Smooth muscle cell (in vitro differentiated cells): ENCODE measurements around the gene GABRB3. TPM values are rescaled to one million over a fixed set of nuclear protein-coding genes. Genes with fewer than 3 reads are reported as not detected.

Experiments used
- DNase-seq: peaks from one replicate; lab custom pipeline; 2025; ENCODE audit not compliant: unreplicated experiment; lab: John Stamatoyannopoulos, UW
- H2AFZ ChIP-seq: fragments of 200-600 bp; sonication (generic); 2 replicates; pipeline ENCODE4 v1.6.0; 2016; ENCODE audit warnings: antibody characterized with exemption, low read depth, mild to moderate bottlenecking
- H3F3A ChIP-seq: fragments of 200-600 bp; sonication (generic); 2 replicates; pipeline ENCODE4 v1.6.0; 2017; ENCODE audit warnings: antibody characterized with exemption, low read depth
- H3K27ac ChIP-seq: fragments of 200-600 bp; sonication (generic); 2 replicates; pipeline ENCODE4 v1.5.1; 2016; ENCODE audit warnings: low read depth, mild to moderate bottlenecking
- H3K27me3 ChIP-seq: fragments of 200-600 bp; sonication (generic); 2 replicates; pipeline ENCODE4 v1.6.1; 2016; ENCODE audit warnings: low read depth, mild to moderate bottlenecking
- H3K36me3 ChIP-seq: fragments of 200-600 bp; sonication (generic); 2 replicates; pipeline ENCODE4 v1.5.1; 2016; ENCODE audit warnings: low read depth
- H3K4me1 ChIP-seq: fragments of 200-600 bp; sonication (generic); 2 replicates; pipeline ENCODE4 v1.5.1; 2016; ENCODE audit warnings: low read depth
- H3K4me2 ChIP-seq: fragments of 200-600 bp; sonication (generic); 2 replicates; pipeline ENCODE4 v1.6.0; 2016; ENCODE audit warnings: mild to moderate bottlenecking
- H3K4me3 ChIP-seq: fragments of 200-600 bp; sonication (generic); 2 replicates; pipeline ENCODE4 v1.5.1; 2016; ENCODE audit warnings: mild to moderate bottlenecking
- H3K79me2 ChIP-seq: fragments of 200-600 bp; sonication (generic); 2 replicates; pipeline ENCODE4 v1.6.0; 2016; ENCODE audit warnings: low read depth, mild to moderate bottlenecking
- H3K9ac ChIP-seq: fragments of 200-600 bp; sonication (generic); 2 replicates; pipeline ENCODE4 v1.6.0; 2016; ENCODE audit warnings: low read depth
- H3K9me3 ChIP-seq: fragments of 200-600 bp; sonication (generic); replicated peaks from 2 replicates; pipeline ENCODE4 v1.5.1; 2016; ENCODE audit warnings: low read depth
- H4K20me1 ChIP-seq: fragments of 200-600 bp; sonication (generic); 2 replicates; pipeline ENCODE4 v1.6.0; 2016; ENCODE audit warnings: low read depth
- WGBS: methylation state at CpG from one replicate; pipeline ENCODE4 v1.1.7; 2016; ENCODE audit warnings: low lambda C conversion rate; 5-methylcytosine and 5-hydroxymethylcytosine counted together
- polyA plus RNA-seq: library from polyadenylated mRNA; unstranded; fragments of >200 nt; fragmentation: Nextera tagmentation; extraction: Ambion mirVana; gene quantifications from 2 replicates; pipeline ENCODE4 v1.2.1, GENCODE V29; 2016
- total RNA-seq: library from RNA; depleted of rRNA; stranded (reverse); fragments of >200 nt; gene quantifications from 2 replicates; pipeline ENCODE4 v1.2.3, GENCODE V29; 2014
- TF ChIP-seq, protein P1 (sequence below): fragments of 200-600 bp; sonication (generic); IDR thresholded peaks from 2 replicates; pipeline ENCODE4 v1.5.1; 2017; ENCODE audit warnings: borderline replicate concordance, mild to moderate bottlenecking, antibody characterized with exemption; ENCODE audit not compliant: insufficient read depth, poor library complexity, severe bottlenecking

GABRB3 gene
- total and polyA plus RNA-seq, 2 experiments from 2014 or later, result 0.57 to 4.9 TPM

DNA sequence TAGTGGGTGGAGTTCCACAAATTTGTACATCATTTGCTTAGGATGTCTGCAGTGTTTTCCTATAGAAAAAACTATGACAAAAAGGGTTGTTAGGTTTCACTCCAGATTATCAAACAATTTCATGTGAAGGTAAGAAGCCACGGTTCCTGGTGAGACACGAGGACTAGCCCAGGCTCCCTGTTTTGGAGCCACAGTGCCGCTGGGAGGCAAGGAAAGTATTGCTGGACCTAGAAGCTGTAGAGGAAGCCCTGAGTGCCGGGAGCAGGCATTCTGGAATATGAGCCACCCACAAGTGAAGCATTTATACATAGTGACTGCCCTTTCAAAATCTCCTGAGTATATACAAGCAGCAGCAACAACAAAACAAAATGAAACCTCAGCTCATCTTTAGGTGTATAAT, 142.0 kb downstream of the GABRB3 start:
- TF ChIP-seq, protein P1, sequence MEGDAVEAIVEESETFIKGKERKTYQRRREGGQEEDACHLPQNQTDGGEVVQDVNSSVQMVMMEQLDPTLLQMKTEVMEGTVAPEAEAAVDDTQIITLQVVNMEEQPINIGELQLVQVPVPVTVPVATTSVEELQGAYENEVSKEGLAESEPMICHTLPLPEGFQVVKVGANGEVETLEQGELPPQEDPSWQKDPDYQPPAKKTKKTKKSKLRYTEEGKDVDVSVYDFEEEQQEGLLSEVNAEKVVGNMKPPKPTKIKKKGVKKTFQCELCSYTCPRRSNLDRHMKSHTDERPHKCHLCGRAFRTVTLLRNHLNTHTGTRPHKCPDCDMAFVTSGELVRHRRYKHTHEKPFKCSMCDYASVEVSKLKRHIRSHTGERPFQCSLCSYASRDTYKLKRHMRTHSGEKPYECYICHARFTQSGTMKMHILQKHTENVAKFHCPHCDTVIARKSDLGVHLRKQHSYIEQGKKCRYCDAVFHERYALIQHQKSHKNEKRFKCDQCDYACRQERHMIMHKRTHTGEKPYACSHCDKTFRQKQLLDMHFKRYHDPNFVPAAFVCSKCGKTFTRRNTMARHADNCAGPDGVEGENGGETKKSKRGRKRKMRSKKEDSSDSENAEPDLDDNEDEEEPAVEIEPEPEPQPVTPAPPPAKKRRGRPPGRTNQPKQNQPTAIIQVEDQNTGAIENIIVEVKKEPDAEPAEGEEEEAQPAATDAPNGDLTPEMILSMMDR, result no peak
- WGBS, result 60% methylated on average over 4 of the region's 4 CpGs
- no peak overlapping the region for H2AFZ ChIP-seq
- no peaks in the 10 kb centered on the region for H3K27me3 ChIP-seq
- H3K4me2 ChIP-seq, result no peak overlapping the region
- H3K9me3 ChIP-seq, result no peaks in the 10 kb centered on the region
- H3F3A ChIP-seq, result no peaks in the 10 kb centered on the region
- H3K9ac ChIP-seq, result no peak overlapping the region
- no peaks in the 10 kb centered on the region for H4K20me1 ChIP-seq
- no peak overlapping the region for H3K27ac ChIP-seq
- no peaks in the 10 kb centered on the region for H3K79me2 ChIP-seq
- H3K4me1 ChIP-seq, result no peaks in the 10 kb centered on the region
- no peak for DNase-seq
- no peaks in the 10 kb centered on the region for H3K36me3 ChIP-seq
- no peak overlapping the region for H3K4me3 ChIP-seq

DNA sequence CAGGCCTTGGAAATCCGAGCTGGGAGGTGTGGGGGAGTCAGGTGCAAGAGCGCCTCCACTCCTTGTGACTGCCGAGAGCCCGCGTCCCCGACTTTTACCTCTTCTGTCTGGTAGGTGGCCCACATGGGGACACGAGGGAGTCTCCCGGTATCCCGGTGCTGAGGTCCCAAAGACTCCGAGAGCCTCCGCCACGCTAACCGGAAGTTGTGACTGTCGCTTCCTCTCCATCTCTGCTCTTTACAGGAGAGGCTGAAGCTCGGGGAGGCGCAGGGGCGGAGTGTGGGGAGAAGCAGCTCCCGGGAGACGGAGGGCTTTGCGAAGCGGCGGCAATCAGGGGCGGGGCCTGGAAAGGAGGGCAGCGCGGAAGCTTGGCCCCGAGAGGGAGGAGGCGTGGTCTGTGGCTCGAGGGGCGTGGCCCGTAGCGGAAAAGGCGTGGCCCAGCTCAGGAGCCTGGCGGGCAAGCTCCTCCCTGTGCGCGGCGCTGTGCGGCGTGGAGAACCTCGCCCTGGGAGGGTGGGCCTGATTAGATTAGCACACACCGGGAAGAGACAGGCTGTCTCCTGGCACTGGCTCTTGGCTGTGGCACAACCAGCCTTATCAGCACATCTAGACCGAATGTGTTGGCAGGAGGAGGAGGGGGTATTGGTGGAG, 143.9 kb downstream of the GABRB3 start:
- Histone ChIP-seq H3K4me1 (no peaks in the 10 kb centered on the region), H3K4me2 (peak overlapping the region; percentile 48), H3K27ac (no peak overlapping the region), H3F3A (no peaks in the 10 kb centered on the region), H2AFZ (no peak overlapping the region), H3K27me3 (no peaks in the 10 kb centered on the region), H3K79me2 (no peaks in the 10 kb centered on the region), H3K9ac (no peak overlapping the region), H4K20me1 (no peaks in the 10 kb centered on the region), H3K4me3 (peak overlapping the region; percentile 18), H3K36me3 (no peaks in the 10 kb centered on the region), H3K9me3 (no peaks in the 10 kb centered on the region)
- no peak for DNase-seq
- TF ChIP-seq, protein P1, result no peak
- 76% methylated on average over 40 of the region's 41 CpGs for WGBS

DNA sequence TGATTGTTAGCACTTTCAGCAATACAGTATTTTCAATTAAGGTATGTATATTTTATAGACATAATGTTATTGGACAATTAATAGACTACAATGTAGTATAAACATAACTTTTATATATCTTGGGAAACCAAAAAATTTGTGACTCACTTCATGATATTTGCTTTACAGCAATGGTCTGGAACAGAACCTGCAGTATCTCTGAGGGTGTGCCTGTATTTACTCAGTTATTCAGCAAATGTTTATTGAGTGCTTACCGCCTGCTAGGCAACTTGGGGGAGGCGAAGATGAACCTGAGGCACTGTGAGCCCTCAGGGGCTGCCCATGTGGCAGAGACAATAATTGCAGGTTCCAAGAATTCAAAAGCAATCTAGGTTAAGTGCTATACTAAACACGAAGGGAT, 144.8 kb downstream of the GABRB3 start:
- 85% methylated on average over 3 of the region's 3 CpGs for WGBS
- H3K36me3 ChIP-seq, result no peaks in the 10 kb centered on the region
- DNase-seq, result no peak
- no peak overlapping the region for H3K27ac ChIP-seq
- no peaks in the 10 kb centered on the region for H3K27me3 ChIP-seq
- H4K20me1 ChIP-seq, result no peaks in the 10 kb centered on the region
- no peak overlapping the region for H3K9ac ChIP-seq
- TF ChIP-seq, protein P1, result no peak
- no peak overlapping the region for H3K4me2 ChIP-seq
- no peak overlapping the region for H2AFZ ChIP-seq
- no peaks in the 10 kb centered on the region for H3K9me3 ChIP-seq
- no peaks in the 10 kb centered on the region for H3K79me2 ChIP-seq
- H3K4me1 ChIP-seq, result no peaks in the 10 kb centered on the region
- H3F3A ChIP-seq, result no peaks in the 10 kb centered on the region
- H3K4me3 ChIP-seq, result no peak overlapping the region

DNA sequence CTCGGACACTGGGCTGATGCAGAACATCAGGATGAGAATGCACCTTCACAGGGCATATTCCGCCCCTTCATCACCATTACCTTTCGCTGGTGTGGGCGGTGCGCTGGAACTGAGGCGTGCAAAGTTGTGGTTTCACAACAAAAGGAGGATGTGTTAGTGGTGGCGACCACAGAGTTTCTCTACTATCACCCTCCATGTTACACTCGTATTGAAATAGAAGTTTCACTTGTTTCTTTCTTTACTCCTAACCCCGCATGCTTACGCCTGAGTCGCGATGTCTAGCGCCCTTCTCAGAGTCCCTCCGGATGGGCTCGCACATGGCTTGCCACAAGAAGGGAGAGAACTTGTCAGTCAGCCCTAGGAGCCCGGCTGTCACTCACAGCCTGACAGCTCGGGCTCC, 148.7 kb downstream of the GABRB3 start:
- no peak for DNase-seq

More for the DNA sequence above, 148.7 kb downstream of the GABRB3 start:
- no peak overlapping the region for H2AFZ ChIP-seq
- no peaks in the 10 kb centered on the region for H4K20me1 ChIP-seq
- no peak overlapping the region for H3K4me3 ChIP-seq
- no peaks in the 10 kb centered on the region for H3K79me2 ChIP-seq
- no peaks in the 10 kb centered on the region for H3K36me3 ChIP-seq
- no peaks in the 10 kb centered on the region for H3K9me3 ChIP-seq
- H3K27me3 ChIP-seq, result no peaks in the 10 kb centered on the region
- H3K4me2 ChIP-seq, result no peak overlapping the region
- no peak overlapping the region for H3K27ac ChIP-seq
- H3K9ac ChIP-seq, result no peak overlapping the region
- TF ChIP-seq, protein P1, result no peak
- no peaks in the 10 kb centered on the region for H3K4me1 ChIP-seq
- 94% methylated on average over 17 of the region's 17 CpGs for WGBS
- no peaks in the 10 kb centered on the region for H3F3A ChIP-seq
